Activated naive CD4-positive, alpha-beta T cell treated with anti-CD3 and anti-CD28 coated beads for 36 hours (primary cell): ENCODE data around the gene MAPK9. TPM values are rescaled to one million over a fixed set of nuclear protein-coding genes. Genes with fewer than 3 reads are reported as not detected.

ENCODE experiments used
- CTCF ChIA-PET: fragments of 350-600 bp; sonication (Branson Sonifier 250); formaldehyde crosslinking; loops from one replicate; lab custom pipeline; 2021; ENCODE audit warnings: antibody characterized with exemption; lab: Charles Lee
- DNase-seq: peaks from one replicate; pipeline ENCODE4 v3.0.0-alpha.2; 2020
- H3K27ac Mint-ChIP-seq: one replicate; pipeline ENCODE4 v1.8.0; 2021; ENCODE audit warnings: mild to moderate bottlenecking, mixed read lengths
- H3K27me3 Mint-ChIP-seq: one replicate; pipeline ENCODE4 v1.8.0; 2021; ENCODE audit warnings: low read depth, mixed read lengths
- H3K36me3 Mint-ChIP-seq: one replicate; pipeline ENCODE4 v1.8.0; 2021; ENCODE audit warnings: low read depth, mixed read lengths
- H3K4me1 Mint-ChIP-seq: one replicate; pipeline ENCODE4 v1.8.0; 2021; ENCODE audit warnings: low read depth, mixed read lengths
- H3K4me3 Mint-ChIP-seq: one replicate; pipeline ENCODE4 v1.8.0; 2021; ENCODE audit warnings: mild to moderate bottlenecking, moderate library complexity, mixed read lengths
- H3K9me3 Mint-ChIP-seq: one replicate; pipeline ENCODE4 v1.8.0; 2021; ENCODE audit warnings: mixed read lengths
- intact Hi-C: fragments of 100-400 bp; cut with micrococcal nuclease; formaldehyde crosslinking; loops from one replicate; pipeline ENCODE4 v1.15.1; 2023
- total RNA-seq, 2 experiments: library from RNA; stranded (reverse); gene quantifications; one replicate each; pipeline ENCODE4 v1.2.3, GENCODE V29; 2021

Gene MAPK9
- total RNA-seq, 2 experiments from 2014 or later, result 30.8 to 34.4 TPM

DNA sequence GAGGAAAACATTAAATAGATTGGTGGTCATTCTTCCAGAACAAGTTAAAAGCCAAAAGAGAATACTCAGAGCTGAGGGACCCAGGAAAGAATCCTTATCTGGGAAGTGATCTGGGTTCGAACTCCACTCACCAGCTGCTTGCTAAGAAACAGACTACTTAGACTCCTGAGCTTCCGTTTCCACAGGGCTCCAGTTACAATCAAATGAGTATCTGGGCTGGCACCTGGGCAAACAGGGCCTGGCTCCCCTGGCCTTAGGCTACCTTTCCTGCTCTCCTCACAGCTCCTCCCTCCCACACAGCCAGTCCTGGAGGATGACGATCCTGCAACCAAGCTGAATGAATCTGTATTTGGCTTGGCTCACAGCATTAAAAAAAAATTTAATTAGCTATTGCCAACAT, 2.5 kb downstream of the MAPK9 start:
- Mint-ChIP-seq H3K4me1 (peaks cover 28% of the 10 kb centered on the region), H3K9me3 (no peaks in the 10 kb centered on the region), H3K27me3 (no peaks in the 10 kb centered on the region), H3K4me3 (no peak overlapping the region), H3K27ac (no peak overlapping the region), H3K36me3 (peaks cover 20% of the 10 kb centered on the region)
- no peak for DNase-seq
- intact Hi-C loops, result no loop called here
- CTCF ChIA-PET, result interaction anchor here (0.7 to 4.0 kb wide), 4 partner anchors 26 to 331 kb away, joined by 4 to 18 read pairs (median 8); no protein-coding TSS in a partner anchor

DNA sequence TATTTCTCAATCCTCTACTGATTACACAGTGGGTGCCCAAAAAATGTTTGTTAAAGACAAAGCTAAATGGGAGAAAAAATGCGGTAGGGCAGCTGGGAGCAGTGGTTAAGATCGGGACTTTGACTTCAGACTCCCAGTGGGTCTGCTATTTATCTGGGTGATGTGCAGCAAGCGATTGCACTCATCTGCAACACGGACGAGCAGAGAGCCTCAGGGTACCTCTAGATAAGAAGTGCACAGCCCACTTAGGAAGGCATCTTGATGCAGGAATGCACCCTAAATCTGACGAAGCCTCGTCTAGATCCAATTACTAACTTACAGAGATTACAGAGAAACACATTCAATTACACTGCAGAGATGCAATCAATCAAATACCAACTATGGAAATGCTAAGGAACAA, 4.0 kb downstream of the MAPK9 start:
- intact Hi-C loops, result no loop called here
- CTCF ChIA-PET, result interaction anchor here (4.0 kb wide), 1 partner anchor 28 kb away, joined by 18 read pairs; no protein-coding TSS in a partner anchor
- Mint-ChIP-seq H3K4me3 (no peak overlapping the region), H3K36me3 (peaks cover 34% of the 10 kb centered on the region), H3K27ac (no peak overlapping the region), H3K9me3 (no peaks in the 10 kb centered on the region), H3K4me1 (peaks cover 18% of the 10 kb centered on the region), H3K27me3 (no peaks in the 10 kb centered on the region)
- DNase-seq, result no peak

GRCh38 chr5:180287404-180287803, 4.5 kb downstream of the MAPK9 start:
- H3K4me3 Mint-ChIP-seq, result no peak overlapping the region
- peaks cover 39% of the 10 kb centered on the region for H3K36me3 Mint-ChIP-seq
- CTCF ChIA-PET, result interaction anchor here (4.0 kb wide), 1 partner anchor 28 kb away, joined by 18 read pairs; no protein-coding TSS in a partner anchor
- H3K27ac Mint-ChIP-seq, result no peak overlapping the region
- no peaks in the 10 kb centered on the region for H3K9me3 Mint-ChIP-seq
- no peaks in the 10 kb centered on the region for H3K27me3 Mint-ChIP-seq
- peaks cover 16% of the 10 kb centered on the region for H3K4me1 Mint-ChIP-seq
- intact Hi-C loops, result no loop called here
- no peak for DNase-seq

DNA sequence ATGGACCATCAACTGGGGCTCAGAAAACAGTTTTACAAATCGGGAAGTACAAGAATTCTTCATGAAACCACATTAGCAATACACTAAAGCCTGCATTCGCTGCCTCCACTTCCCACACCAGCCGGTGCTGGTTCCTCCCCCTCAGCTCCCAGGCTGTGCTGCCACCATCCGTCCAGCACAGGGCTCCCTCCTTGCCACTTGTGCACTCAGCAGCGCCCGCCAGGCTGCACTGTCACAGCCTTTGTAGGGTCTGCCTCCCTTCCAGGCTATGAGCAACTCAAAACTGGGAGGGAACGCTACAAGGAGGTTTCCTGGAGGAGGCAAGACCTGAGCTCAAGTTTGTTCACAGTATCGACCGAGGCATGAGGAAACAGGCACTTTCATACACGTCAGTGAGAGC, 7.7 kb downstream of the MAPK9 start:
- Mint-ChIP-seq H3K36me3 (peaks cover 69% of the 10 kb centered on the region), H3K27ac (no peak overlapping the region), H3K9me3 (peaks cover 6% of the 10 kb centered on the region), H3K27me3 (no peaks in the 10 kb centered on the region), H3K4me3 (no peak overlapping the region), H3K4me1 (peaks cover 2% of the 10 kb centered on the region)
- intact Hi-C loops, result no loop called here
- CTCF ChIA-PET, result no interaction called here
- no peak for DNase-seq

- no peak for DNase-seq
- Mint-ChIP-seq H3K4me1 (peaks cover 2% of the 10 kb centered on the region), H3K27me3 (no peaks in the 10 kb centered on the region), H3K4me3 (no peak overlapping the region), H3K36me3 (peaks cover 78% of the 10 kb centered on the region), H3K9me3 (peaks cover 7% of the 10 kb centered on the region), H3K27ac (no peak overlapping the region)
- intact Hi-C loops, result no loop called here
- CTCF ChIA-PET, result interaction anchor here (0.5 kb wide), 1 partner anchor 14 kb away, joined by 3 read pairs; no protein-coding TSS in a partner anchor
Measured at GRCh38 chr5:180283026-180283615, 8.8 kb downstream of the MAPK9 start.

GRCh38 chr5:180282281-180282680, 9.6 kb downstream of the MAPK9 start:
- Mint-ChIP-seq H3K4me3 (no peak overlapping the region), H3K27me3 (no peaks in the 10 kb centered on the region), H3K9me3 (peaks cover 12% of the 10 kb centered on the region), H3K36me3 (peaks cover 86% of the 10 kb centered on the region), H3K27ac (no peak overlapping the region), H3K4me1 (peaks cover 2% of the 10 kb centered on the region)
- no peak for DNase-seq
- intact Hi-C loops, result no loop called here
- CTCF ChIA-PET, result interaction anchor here (0.8 kb wide), 1 partner anchor 11 kb away, joined by 3 read pairs; no protein-coding TSS in a partner anchor

DNA sequence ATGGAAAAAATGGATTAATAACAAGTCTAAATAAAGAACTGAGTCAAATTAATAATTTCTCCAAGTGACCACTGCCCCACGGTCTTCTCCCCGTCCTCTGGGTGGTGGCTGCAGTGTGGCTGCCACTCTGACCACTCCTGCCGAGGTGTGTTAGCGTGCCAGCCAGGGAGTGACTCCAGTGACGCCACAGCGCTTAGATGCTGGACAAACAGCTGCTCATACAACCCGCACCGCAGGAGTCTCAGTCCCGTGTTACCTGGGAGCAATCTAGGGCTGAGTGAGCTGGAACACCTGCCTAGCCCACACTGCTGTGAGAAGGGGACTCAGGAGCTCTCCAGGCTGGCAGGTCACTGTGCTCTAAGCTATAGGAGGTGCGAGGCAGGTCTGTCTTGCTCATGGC, 10.2 kb downstream of the MAPK9 start:
- H3K36me3 Mint-ChIP-seq, result peaks cover 87% of the 10 kb centered on the region
- peaks cover 2% of the 10 kb centered on the region for H3K4me1 Mint-ChIP-seq
- no peak overlapping the region for H3K4me3 Mint-ChIP-seq
- no peaks in the 10 kb centered on the region for H3K27me3 Mint-ChIP-seq
- no peak for DNase-seq
- intact Hi-C loops, result no loop called here
- H3K9me3 Mint-ChIP-seq, result peaks cover 14% of the 10 kb centered on the region
- H3K27ac Mint-ChIP-seq, result no peak overlapping the region
- CTCF ChIA-PET, result interaction anchor here (0.8 to 1.1 kb wide), 2 partner anchors 12 to 47 kb away, joined by 3 read pairs; no protein-coding TSS in a partner anchor

- CTCF ChIA-PET, result interaction anchor here (1.2 kb wide), 1 partner anchor 64 kb away, joined by 3 read pairs; no protein-coding TSS in a partner anchor
- DNase-seq, result no peak
- Mint-ChIP-seq H3K27ac (no peak overlapping the region), H3K4me3 (no peak overlapping the region), H3K27me3 (no peaks in the 10 kb centered on the region), H3K36me3 (peaks cover 71% of the 10 kb centered on the region), H3K9me3 (peaks cover 44% of the 10 kb centered on the region), H3K4me1 (no peaks in the 10 kb centered on the region)
- intact Hi-C loops, result no loop called here
Measured at GRCh38 chr5:180274695-180275094, 17.2 kb downstream of the MAPK9 start.

DNA sequence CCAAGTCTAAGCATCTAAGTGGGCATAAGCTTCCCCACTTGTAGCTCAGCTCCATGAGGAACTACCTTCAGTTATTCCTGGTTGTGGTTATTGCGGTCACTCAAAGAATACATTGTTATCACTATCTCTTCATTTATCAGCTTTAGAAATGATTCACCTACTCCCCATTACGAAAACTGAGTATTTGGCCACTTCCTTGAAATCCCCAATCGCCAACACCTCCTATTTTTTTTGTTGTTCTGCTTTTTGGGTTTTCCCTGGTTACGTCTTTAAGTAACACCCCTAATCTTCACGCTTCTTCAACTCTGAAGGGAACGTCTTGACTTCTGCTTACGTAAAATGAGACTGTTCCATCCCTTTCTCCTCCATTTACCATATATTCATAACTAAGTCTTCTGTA, 20.7 kb downstream of the MAPK9 start:
- peaks cover 44% of the 10 kb centered on the region for H3K9me3 Mint-ChIP-seq
- peaks cover 72% of the 10 kb centered on the region for H3K36me3 Mint-ChIP-seq
- CTCF ChIA-PET, result interaction anchor here (1.4 kb wide), 1 partner anchor 23 kb away, joined by 3 read pairs; no protein-coding TSS in a partner anchor

GRCh38 chr5:180259260-180259611, 32.6 kb downstream of the MAPK9 start:
- CTCF ChIA-PET, result interaction anchor here (0.6 kb wide), 1 partner anchor 46 kb away, joined by 3 read pairs; no protein-coding TSS in a partner anchor
- no peak for DNase-seq
- H3K4me1 Mint-ChIP-seq, result no peaks in the 10 kb centered on the region
- H3K27ac Mint-ChIP-seq, result no peak overlapping the region
- peaks cover 91% of the 10 kb centered on the region for H3K36me3 Mint-ChIP-seq
- intact Hi-C loops, result no loop called here
- H3K4me3 Mint-ChIP-seq, result no peak overlapping the region
- peaks cover 73% of the 10 kb centered on the region for H3K9me3 Mint-ChIP-seq
- no peaks in the 10 kb centered on the region for H3K27me3 Mint-ChIP-seq

More for the DNA sequence above, 20.7 kb downstream of the MAPK9 start:
- no peak for DNase-seq
- H3K4me3 Mint-ChIP-seq, result no peak overlapping the region
- H3K27ac Mint-ChIP-seq, result no peak overlapping the region
- no peaks in the 10 kb centered on the region for H3K4me1 Mint-ChIP-seq
- H3K27me3 Mint-ChIP-seq, result no peaks in the 10 kb centered on the region
- intact Hi-C loops, result no loop called here

- no peak for DNase-seq
- H3K9me3 Mint-ChIP-seq, result peaks cover 76% of the 10 kb centered on the region
- CTCF ChIA-PET, result no interaction called here
- H3K4me1 Mint-ChIP-seq, result no peaks in the 10 kb centered on the region
- H3K4me3 Mint-ChIP-seq, result no peak overlapping the region
- no peaks in the 10 kb centered on the region for H3K27me3 Mint-ChIP-seq
- intact Hi-C loops, result no loop called here
- peaks cover 87% of the 10 kb centered on the region for H3K36me3 Mint-ChIP-seq
- H3K27ac Mint-ChIP-seq, result no peak overlapping the region
Measured at GRCh38 chr5:180253036-180253824, 38.7 kb downstream of the MAPK9 start.

DNA sequence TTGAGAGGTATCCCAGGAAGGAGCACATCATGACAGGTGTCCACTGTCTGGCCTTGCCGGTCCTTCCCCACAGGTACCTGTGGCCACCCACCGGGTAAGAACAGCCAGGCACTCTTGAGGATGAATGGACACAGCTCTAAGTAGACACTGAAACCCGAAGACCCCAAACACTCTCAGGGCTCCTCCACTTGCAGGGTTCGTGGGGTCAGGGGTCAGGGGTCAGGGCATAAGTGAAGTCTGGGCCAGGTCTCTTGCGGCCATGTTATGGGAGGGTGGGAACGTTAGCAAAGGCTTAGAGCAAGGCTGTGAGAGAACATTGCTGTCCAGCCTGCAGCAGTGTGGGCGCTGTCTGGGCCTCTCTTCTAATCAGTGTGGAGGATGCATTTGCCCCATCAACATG, 40.0 kb downstream of the MAPK9 start:
- CTCF ChIA-PET, result no interaction called here
- H3K4me3 Mint-ChIP-seq, result no peak overlapping the region

More for the DNA sequence above, 40.0 kb downstream of the MAPK9 start:
- Mint-ChIP-seq H3K36me3 (peaks cover 86% of the 10 kb centered on the region), H3K27ac (no peak overlapping the region), H3K27me3 (no peaks in the 10 kb centered on the region), H3K9me3 (peaks cover 70% of the 10 kb centered on the region), H3K4me1 (no peaks in the 10 kb centered on the region)
- no peak for DNase-seq
- intact Hi-C loops, result no loop called here
